Vagina (tissue), 2 donors: Measurements from ENCODE around the gene ELOVL7.

Experiments
- POLR2A ChIP-seq, 2 donors: fragments of 450-650 bp; IDR thresholded peaks; one replicate each; pipeline ENCODE4 v1.6.1; 2017; ENCODE audit warnings: antibody characterized with exemption in 2 of 2, mild to moderate bottlenecking in 2 of 2, moderate library complexity in 2 of 2
- POLR2AphosphoS5 ChIP-seq, 2 donors: sonication (generic); formaldehyde crosslinking; IDR thresholded peaks; one replicate each; pipeline ENCODE4 v1.9.0; 2017; ENCODE audit warnings: antibody characterized with exemption in 2 of 2, mild to moderate bottlenecking in 2 of 2, low read depth in 1 of 2; ENCODE audit not compliant: insufficient read depth in 1 of 2
- TF ChIP-seq, protein P1 (sequence below), 3 experiments: fragments of 450-650 bp in 2 of 3; fragments of 200-600 bp in 1 of 3; sonication (generic) in 1 of 3; IDR thresholded peaks; one replicate each; pipeline ENCODE4 v1.5.1; 2017 to 2019; ENCODE audit warnings: antibody characterized with exemption in 3 of 3, mild to moderate bottlenecking in 2 of 3, moderate library complexity in 2 of 3

GRCh38 chr5:60836131-60836530 is 7.9 kb downstream of the ELOVL7 start:
- TF ChIP-seq, protein P1, sequence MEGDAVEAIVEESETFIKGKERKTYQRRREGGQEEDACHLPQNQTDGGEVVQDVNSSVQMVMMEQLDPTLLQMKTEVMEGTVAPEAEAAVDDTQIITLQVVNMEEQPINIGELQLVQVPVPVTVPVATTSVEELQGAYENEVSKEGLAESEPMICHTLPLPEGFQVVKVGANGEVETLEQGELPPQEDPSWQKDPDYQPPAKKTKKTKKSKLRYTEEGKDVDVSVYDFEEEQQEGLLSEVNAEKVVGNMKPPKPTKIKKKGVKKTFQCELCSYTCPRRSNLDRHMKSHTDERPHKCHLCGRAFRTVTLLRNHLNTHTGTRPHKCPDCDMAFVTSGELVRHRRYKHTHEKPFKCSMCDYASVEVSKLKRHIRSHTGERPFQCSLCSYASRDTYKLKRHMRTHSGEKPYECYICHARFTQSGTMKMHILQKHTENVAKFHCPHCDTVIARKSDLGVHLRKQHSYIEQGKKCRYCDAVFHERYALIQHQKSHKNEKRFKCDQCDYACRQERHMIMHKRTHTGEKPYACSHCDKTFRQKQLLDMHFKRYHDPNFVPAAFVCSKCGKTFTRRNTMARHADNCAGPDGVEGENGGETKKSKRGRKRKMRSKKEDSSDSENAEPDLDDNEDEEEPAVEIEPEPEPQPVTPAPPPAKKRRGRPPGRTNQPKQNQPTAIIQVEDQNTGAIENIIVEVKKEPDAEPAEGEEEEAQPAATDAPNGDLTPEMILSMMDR (IDR thresholded peaks at IDR 0.05): no peak
- TF ChIP-seq POLR2A (IDR thresholded peaks at IDR 0.05) (no peak), POLR2AphosphoS5 (IDR thresholded peaks at IDR 0.05; ENCODE audit: insufficient read depth in 1 of 2, low read depth in 1 of 2) (no peak)
